ENCODE results near the gene NEDD8.
"Not testable (repeated sequence)": the region's sequence is repeated elsewhere in the genome, so short reads cannot be mapped to it uniquely, and the experiment has no call there.

Gene NEDD8

DNA sequence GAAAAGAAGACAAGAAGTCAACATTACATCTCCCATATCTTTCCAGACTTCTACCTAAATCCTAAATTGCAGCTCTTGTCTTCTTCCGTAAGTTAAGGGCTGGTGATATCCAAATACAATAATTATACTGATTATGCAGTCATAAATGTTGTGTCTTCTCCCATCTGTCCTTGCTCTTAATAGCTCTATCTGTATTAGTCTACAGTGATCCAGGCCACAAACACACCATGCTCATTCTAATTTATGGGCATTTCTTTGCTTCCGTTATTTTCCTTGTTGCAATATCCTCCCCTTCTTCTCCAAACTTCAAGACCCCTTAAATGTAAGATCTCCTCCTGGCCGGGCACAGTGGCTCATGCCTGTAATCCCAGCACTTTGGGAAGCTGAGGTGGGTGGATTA is 12.6 kb downstream of the NEDD8 start:
- DNase-seq (ENCODE audit: low read depth, low spot score): no peak
- H3K4me1 ChIP-seq (ENCODE audit: control insufficient read depth, insufficient read depth, low read length): no peaks in the 10 kb centered on the region
- H3K36me3 ChIP-seq (ENCODE audit: control insufficient read depth, insufficient read depth, low read length): 0 out of 2 replicates have a peak, but pooled peaks cover 2% of the 10 kb centered on the region
- H3K9me3 ChIP-seq (ENCODE audit: control insufficient read depth, insufficient read depth, low read length): no peaks in the 10 kb centered on the region
- no CpG with 5 or more reads among the region's 3 CpGs for WGBS (ENCODE audit: insufficient coverage, insufficient read length)
- no peaks in the 10 kb centered on the region for H3K27me3 ChIP-seq (ENCODE audit: control insufficient read depth, insufficient read depth, low read length)
- H3K27ac ChIP-seq (ENCODE audit: low read length): no peak overlapping the region
- H3K4me3 ChIP-seq (ENCODE audit: low read length): no peak overlapping the region

DNA sequence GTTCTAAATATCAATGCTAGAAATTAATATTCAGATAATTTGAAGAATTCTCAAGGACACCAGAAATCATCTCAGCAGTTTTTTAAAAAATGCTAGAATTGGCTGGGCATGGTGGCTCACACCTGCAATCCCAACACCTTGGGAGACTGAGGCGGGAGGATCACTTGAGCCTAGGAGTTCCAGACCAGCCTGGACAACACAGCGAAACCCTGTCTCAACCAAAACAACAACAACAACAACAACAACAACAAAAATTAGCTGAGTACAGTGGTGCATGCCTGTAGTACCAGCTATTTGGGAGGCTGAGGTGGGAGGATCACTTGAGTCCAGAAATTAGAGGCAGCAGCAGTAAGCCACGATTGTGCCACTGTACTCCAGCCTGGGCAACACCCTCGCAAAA is 13.1 kb downstream of the NEDD8 start:
- WGBS (ENCODE audit: insufficient coverage, insufficient read length): no CpG with 5 or more reads among the region's 4 CpGs
- Histone ChIP-seq H3K27me3 (ENCODE audit: control insufficient read depth, insufficient read depth, low read length) (no peaks in the 10 kb centered on the region), H3K27ac (ENCODE audit: low read length) (no peak overlapping the region), H3K9me3 (ENCODE audit: control insufficient read depth, insufficient read depth, low read length) (no peaks in the 10 kb centered on the region), H3K4me3 (ENCODE audit: low read length) (no peak overlapping the region), H3K36me3 (ENCODE audit: control insufficient read depth, insufficient read depth, low read length) (0 out of 2 replicates have a peak, but pooled peaks cover 2% of the 10 kb centered on the region), H3K4me1 (ENCODE audit: control insufficient read depth, insufficient read depth, low read length) (no peaks in the 10 kb centered on the region)
- no peak for DNase-seq (ENCODE audit: low read depth, low spot score)

DNA sequence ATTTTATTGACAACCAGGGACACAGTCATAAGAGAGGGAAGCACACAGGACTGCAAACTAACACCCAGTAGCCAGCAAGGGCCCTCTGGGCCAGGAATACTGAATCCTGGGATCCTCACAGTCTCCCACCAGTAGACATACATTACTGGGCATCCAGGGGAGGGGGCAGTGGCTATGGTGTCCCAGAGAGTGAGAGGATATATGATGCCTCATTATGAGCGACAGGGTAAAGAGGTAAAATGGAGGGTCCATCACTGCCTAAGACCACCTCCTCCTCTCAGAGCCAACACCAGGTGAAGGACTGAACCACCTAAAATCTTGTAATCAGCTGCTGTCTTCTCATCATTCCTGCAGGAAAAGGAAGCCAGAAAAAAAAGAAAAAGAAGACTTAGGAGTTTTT is 15.3 kb downstream of the NEDD8 start:
- WGBS (ENCODE audit: insufficient coverage, insufficient read length): no CpG with 5 or more reads among the region's 1 CpG
- not testable (repeated sequence) for H3K27ac ChIP-seq (ENCODE audit: low read length); DNase-seq (ENCODE audit: low read depth, low spot score); H3K4me3 ChIP-seq (ENCODE audit: low read length); H3K27me3 ChIP-seq (ENCODE audit: control insufficient read depth, insufficient read depth, low read length); H3K36me3 ChIP-seq (ENCODE audit: control insufficient read depth, insufficient read depth, low read length); H3K9me3 ChIP-seq (ENCODE audit: control insufficient read depth, insufficient read depth, low read length); H3K4me1 ChIP-seq (ENCODE audit: control insufficient read depth, insufficient read depth, low read length)

- H3K4me1 ChIP-seq (ENCODE audit: control insufficient read depth, insufficient read depth, low read length): peaks cover 2% of the 10 kb centered on the region; the same call in 1 of the 2 replicates
These were observed 15.8 kb downstream of the NEDD8 start for GRCh38 chr14:24216345-24216699.

GRCh38 chr14:24215495-24216344 is 16.4 kb downstream of the NEDD8 start, which contains the start of gene MDP1:
Gene MDP1, minus strand, starts transcription at chr14:24216066. Its CDS starts 111 bp downstream, at chr14:24215955.
- peak; percentile 82 for DNase-seq (ENCODE audit: low read depth, low spot score)
- Histone ChIP-seq H3K36me3 (ENCODE audit: control insufficient read depth, insufficient read depth, low read length) (peaks cover 2% of the 10 kb centered on the region; the same call in 1 of the 2 replicates), H3K9me3 (ENCODE audit: control insufficient read depth, insufficient read depth, low read length) (no peaks in the 10 kb centered on the region), H3K4me3 (ENCODE audit: low read length) (peak within 1 kb of the TSS; percentile 46), H3K4me1 (ENCODE audit: control insufficient read depth, insufficient read depth, low read length) (peaks cover 2% of the 10 kb centered on the region; the same call in 1 of the 2 replicates), H3K27ac (ENCODE audit: low read length) (no peak within 1 kb of the TSS), H3K27me3 (ENCODE audit: control insufficient read depth, insufficient read depth, low read length) (no peaks in the 10 kb centered on the region)
- no CpG with 5 or more reads among the region's 40 CpGs for WGBS (ENCODE audit: insufficient coverage, insufficient read length)

More at GRCh38 chr14:24216345-24216699, 15.8 kb downstream of the NEDD8 start:
- H3K27ac ChIP-seq (ENCODE audit: low read length): no peak overlapping the region
- no peak overlapping the region; the same call in 1 of the 2 replicates for H3K4me3 ChIP-seq (ENCODE audit: low read length)
- H3K27me3 ChIP-seq (ENCODE audit: control insufficient read depth, insufficient read depth, low read length): no peaks in the 10 kb centered on the region
- WGBS (ENCODE audit: insufficient coverage, insufficient read length): no CpG with 5 or more reads among the region's 2 CpGs
- no peak for DNase-seq (ENCODE audit: low read depth, low spot score)
- peaks cover 2% of the 10 kb centered on the region; the same call in 1 of the 2 replicates for H3K36me3 ChIP-seq (ENCODE audit: control insufficient read depth, insufficient read depth, low read length)
- no peaks in the 10 kb centered on the region for H3K9me3 ChIP-seq (ENCODE audit: control insufficient read depth, insufficient read depth, low read length)

DNA sequence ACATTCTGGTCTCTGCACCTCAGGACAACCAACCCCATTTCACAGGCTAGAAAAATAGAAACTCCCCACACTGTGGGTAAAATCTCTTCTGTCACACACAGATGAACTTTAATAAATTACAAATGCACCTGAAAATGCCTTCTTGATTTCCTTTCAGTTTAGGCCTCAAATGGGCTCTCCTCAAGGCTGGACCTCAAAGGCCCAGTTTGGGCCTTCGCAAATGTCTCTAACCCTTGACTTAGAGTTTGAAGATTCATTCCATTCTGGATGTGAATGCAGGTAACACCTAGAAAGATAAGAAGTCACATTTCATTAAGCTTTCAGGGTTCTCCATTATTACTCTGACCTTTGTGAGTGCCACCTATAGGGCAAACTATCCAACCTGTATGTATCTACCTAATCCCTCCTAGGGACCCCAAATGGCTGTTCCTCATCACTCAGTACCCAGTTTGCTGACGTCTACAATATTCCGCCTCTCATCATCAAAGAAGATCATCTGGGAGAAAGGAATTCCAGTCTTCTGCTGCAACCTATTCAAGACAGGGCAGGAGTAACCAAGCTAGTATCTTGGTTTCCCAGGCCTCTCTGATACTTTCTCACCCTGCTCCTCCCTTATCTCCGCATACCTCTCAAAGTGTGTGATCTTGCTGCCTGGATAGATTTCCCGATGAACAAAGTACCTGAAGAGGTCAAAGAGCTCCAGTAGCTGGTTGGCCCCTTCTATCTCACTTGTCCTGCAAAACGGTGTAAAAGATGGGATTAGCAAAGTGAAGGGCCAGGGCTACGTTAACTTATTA is 18.1 kb downstream of the NEDD8 start:
- peaks cover 2% of the 10 kb centered on the region; the same call in 1 of the 2 replicates for H3K4me1 ChIP-seq (ENCODE audit: control insufficient read depth, insufficient read depth, low read length)
- no peaks in the 10 kb centered on the region for H3K27me3 ChIP-seq (ENCODE audit: control insufficient read depth, insufficient read depth, low read length)
- no CpG with 5 or more reads among the region's 7 CpGs for WGBS (ENCODE audit: insufficient coverage, insufficient read length)
- H3K9me3 ChIP-seq (ENCODE audit: control insufficient read depth, insufficient read depth, low read length): no peaks in the 10 kb centered on the region
- H3K4me3 ChIP-seq (ENCODE audit: low read length): peak overlapping the region; percentile 22; the same call in 1 of the 2 replicates
- no peak overlapping the region for H3K27ac ChIP-seq (ENCODE audit: low read length)
- H3K36me3 ChIP-seq (ENCODE audit: control insufficient read depth, insufficient read depth, low read length): peaks cover 8% of the 10 kb centered on the region
- DNase-seq (ENCODE audit: low read depth, low spot score): no peak

GRCh38 chr14:24212924-24213865 is 19.0 kb downstream of the NEDD8 start, which contains the start of gene CHMP4A:
Gene CHMP4A, minus strand, starts transcription at chr14:24213488. Its CDS starts 49 bp downstream, at chr14:24213439.
- peak within 1 kb of the TSS; percentile 66 for H3K4me3 ChIP-seq (ENCODE audit: low read length)
- no peak within 1 kb of the TSS for H3K27ac ChIP-seq (ENCODE audit: low read length)
- peaks cover 2% of the 10 kb centered on the region; the same call in 1 of the 2 replicates for H3K4me1 ChIP-seq (ENCODE audit: control insufficient read depth, insufficient read depth, low read length)
- DNase-seq (ENCODE audit: low read depth, low spot score): peak; percentile 95
- H3K36me3 ChIP-seq (ENCODE audit: control insufficient read depth, insufficient read depth, low read length): peaks cover 8% of the 10 kb centered on the region
- WGBS (ENCODE audit: insufficient coverage, insufficient read length): no CpG with 5 or more reads among the region's 53 CpGs
- H3K27me3 ChIP-seq (ENCODE audit: control insufficient read depth, insufficient read depth, low read length): no peaks in the 10 kb centered on the region
- H3K9me3 ChIP-seq (ENCODE audit: control insufficient read depth, insufficient read depth, low read length): no peaks in the 10 kb centered on the region

DNA sequence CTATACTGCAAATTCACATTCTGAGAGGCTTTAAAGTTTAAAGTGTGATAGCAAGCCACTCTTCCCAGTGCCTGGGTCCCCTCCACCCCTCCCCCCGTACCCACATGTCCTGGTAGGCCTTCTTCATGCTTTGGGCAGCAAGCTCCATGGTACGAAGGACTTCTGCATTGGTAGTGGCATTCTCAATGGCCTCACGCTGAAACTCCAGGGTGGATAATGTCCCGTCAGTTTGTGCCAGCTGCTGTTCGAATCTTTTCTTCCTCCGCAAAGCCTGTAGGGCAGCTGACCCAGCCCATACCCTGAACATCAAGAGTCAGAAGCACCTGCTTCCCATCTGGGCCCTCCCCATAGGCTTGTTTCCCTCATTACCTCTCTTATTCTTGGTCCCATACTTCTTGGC is 20.9 kb downstream of the NEDD8 start:
- Histone ChIP-seq H3K9me3 (ENCODE audit: control insufficient read depth, insufficient read depth, low read length) (no peaks in the 10 kb centered on the region), H3K4me3 (ENCODE audit: low read length) (no peak overlapping the region), H3K27ac (ENCODE audit: low read length) (no peak overlapping the region), H3K36me3 (ENCODE audit: control insufficient read depth, insufficient read depth, low read length) (peaks cover 9% of the 10 kb centered on the region), H3K27me3 (ENCODE audit: control insufficient read depth, insufficient read depth, low read length) (no peaks in the 10 kb centered on the region), H3K4me1 (ENCODE audit: control insufficient read depth, insufficient read depth, low read length) (peaks cover 2% of the 10 kb centered on the region; the same call in 1 of the 2 replicates)
- no CpG with 5 or more reads among the region's 6 CpGs for WGBS (ENCODE audit: insufficient coverage, insufficient read length)
- DNase-seq (ENCODE audit: low read depth, low spot score): no peak

GRCh38 chr14:24207625-24208024 is 24.5 kb downstream of the NEDD8 start:
- H3K27me3 ChIP-seq (ENCODE audit: control insufficient read depth, insufficient read depth, low read length): no peaks in the 10 kb centered on the region
- no CpG with 5 or more reads among the region's 2 CpGs for WGBS (ENCODE audit: insufficient coverage, insufficient read length)
- DNase-seq (ENCODE audit: low read depth, low spot score): no peak
- no peaks in the 10 kb centered on the region for H3K9me3 ChIP-seq (ENCODE audit: control insufficient read depth, insufficient read depth, low read length)
- H3K36me3 ChIP-seq (ENCODE audit: control insufficient read depth, insufficient read depth, low read length): peaks cover 14% of the 10 kb centered on the region
- H3K27ac ChIP-seq (ENCODE audit: low read length): no peak overlapping the region
- H3K4me1 ChIP-seq (ENCODE audit: control insufficient read depth, insufficient read depth, low read length): no peaks in the 10 kb centered on the region
- H3K4me3 ChIP-seq (ENCODE audit: low read length): no peak overlapping the region
